Activated gamma-delta T cell (primary cell): Measurements from ENCODE around the gene HPCAL1.
"Not testable (repeated sequence)": the region's sequence is repeated elsewhere in the genome, so short reads cannot be mapped to it uniquely, and the experiment has no call there.

Source experiments
- DNase-seq: peaks from one replicate; lab custom pipeline; 2025; lab: John Stamatoyannopoulos, UW

The HPCAL1 gene

DNA sequence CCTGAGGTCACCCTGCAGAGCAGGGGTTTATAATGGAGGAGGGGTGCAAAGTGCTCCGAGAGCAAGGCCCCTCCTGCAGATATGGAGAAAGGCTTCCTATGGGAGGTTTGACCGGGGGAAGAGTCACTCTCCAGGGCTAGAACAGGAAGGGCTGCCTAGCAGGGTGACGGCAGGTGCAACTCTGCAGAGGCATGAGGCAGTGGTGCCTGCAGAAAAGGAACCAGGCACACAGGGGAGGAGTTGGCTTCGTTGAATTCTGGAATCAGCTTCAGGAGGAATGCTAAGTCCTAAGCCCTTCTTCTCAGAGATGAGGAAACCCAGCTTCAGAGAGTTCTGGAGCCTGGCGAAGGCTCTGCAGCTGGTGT, 17.5 kb upstream of the HPCAL1 start:
- DNase-seq: no peak

- no peak for DNase-seq
Measured at GRCh38 chr2:10285556-10286198, 17.0 kb upstream of the HPCAL1 start.

GRCh38 chr2:10286216-10287037, 16.3 kb upstream of the HPCAL1 start:
- DNase-seq: no peak

DNA sequence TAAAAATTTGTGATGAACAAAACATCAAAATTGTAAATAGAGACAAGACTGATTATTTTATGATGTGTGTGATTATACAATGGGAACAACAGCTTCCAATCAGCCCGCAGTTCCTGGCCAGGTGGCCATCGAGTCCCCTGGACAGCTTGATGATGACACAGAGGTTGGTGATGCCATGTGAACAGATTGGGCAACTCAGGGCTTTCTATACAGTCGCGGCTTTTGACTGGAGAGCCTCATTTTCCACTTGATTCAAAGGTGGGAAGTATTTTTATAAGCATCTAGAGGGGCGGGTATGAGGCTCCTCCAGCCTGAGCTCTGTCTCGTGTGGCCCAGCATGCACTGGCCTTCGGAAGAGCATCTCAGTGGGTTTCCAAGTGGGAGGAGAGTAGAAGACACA, 14.9 kb upstream of the HPCAL1 start:
- no peak for DNase-seq

DNA sequence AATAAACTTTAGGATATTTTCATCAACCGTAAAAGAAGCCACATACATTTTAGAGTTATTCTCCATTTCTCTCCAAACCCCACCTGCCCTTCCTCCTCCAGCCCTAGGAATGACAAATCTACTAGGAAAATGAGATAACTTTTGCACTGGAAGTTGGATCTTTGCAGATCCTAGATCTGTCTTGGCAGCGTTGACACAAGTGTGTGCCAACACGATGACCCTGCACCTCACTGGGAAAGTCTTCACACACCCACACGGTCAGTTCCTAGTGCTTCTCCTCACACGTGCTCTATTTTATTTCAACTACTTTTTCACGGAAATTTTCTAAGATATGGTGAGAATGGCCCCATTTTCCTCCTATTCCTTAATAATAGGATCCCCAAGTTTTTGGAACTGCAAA, 14.1 kb upstream of the HPCAL1 start:
- no peak for DNase-seq

GRCh38 chr2:10289352-10289751, 13.4 kb upstream of the HPCAL1 start:
- DNase-seq: no peak

GRCh38 chr2:10289891-10290290, 12.8 kb upstream of the HPCAL1 start:
- no peak for DNase-seq

DNA sequence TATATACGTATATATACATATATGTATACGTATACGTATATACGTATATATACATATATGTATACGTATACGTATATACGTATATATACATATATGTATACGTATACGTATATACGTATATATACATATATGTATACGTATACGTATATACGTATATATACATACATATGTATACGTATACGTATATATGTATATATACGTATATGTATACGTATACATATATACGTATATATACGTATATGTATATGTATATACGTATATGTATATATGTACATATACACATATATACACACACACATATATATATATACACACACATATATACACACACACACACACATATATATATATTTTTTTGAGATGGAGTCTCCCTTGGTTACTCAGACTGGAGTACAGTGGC, 11.3 kb upstream of the HPCAL1 start:
- not testable (repeated sequence) for DNase-seq

DNA sequence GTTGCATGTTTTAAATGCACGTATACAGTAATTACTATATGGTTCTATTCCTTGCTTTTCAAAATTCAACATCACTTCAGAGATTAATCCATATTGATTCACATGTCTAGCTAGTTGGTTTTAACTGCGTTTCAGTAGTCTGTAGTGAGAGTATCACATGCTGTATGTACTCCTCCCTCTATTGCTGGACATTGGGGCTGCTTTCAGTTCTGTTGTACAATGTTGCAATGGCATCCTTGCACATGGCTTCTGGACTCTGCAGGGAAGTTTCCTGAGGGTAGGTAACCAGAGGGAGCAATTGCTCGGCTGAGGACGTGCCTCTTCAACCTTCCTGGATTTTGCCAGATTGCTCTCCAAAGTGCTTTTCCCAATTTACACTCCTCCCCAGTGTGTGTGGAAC, 10.7 kb upstream of the HPCAL1 start:
- no peak for DNase-seq

DNA sequence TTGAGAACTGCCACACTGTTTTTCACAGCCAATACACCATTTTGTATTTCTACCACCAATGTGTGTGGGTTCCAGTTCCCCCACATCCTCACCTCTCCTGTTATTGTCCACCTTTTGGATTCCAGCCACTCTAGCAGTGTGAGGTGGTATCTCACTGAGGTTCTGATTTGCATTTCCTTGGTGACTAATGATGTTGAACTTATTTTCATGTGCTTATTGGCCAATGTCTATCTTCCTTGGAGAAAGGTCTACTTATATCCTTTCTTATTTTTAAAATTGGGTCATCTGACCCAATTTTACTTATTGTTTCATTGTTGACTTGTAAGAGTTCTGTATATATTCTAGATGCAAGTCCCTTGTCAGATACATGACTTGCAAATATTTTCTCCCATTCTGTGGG, 9.1 kb upstream of the HPCAL1 start:
- no peak for DNase-seq

- DNase-seq: no peak
Measured at GRCh38 chr2:10294077-10294476, 8.6 kb upstream of the HPCAL1 start.

DNA sequence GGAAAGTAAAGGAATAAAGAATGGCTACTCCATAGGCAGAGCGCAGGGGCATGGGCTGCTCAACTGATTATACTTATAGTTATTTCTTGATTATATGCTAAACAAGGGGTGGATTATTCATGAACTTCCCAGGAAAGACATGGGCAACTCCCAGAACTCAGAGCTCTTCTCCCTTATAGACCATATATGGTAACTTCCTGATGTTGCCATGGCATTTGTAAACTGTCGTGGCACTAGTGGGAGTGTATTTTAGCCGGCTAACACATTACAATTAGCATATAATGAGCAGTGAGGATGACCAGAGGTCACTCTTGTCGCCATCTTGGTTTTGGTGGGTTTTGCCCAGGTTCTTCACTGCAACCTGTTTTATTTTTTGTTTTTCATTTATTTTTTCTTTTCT, 7.1 kb upstream of the HPCAL1 start:
- DNase-seq: not testable (repeated sequence)

DNA sequence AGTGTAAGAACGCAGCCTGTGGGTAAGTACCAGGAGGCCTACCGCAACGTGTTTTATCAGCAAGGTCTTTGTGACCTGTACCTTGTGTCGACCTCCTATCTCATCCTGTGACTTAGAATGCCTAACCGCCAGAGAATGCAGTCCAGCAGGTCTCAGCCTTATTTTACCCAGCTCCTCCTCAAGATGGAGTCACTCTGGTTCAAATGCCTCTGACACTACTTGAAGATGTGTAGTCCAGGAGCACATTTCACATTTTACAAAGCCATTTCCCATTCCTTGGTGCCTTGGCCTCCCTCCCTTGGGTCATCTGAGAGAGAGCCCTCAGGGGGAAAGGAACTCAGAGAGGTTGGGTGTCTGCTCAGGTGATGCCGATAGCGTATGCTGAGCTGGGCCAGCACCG, 6.6 kb upstream of the HPCAL1 start:
- DNase-seq: no peak

GRCh38 chr2:10297191-10297830, 5.4 kb upstream of the HPCAL1 start:
- DNase-seq: no peak

- DNase-seq: no peak
Measured at GRCh38 chr2:10297959-10298531, 4.7 kb upstream of the HPCAL1 start.

DNA sequence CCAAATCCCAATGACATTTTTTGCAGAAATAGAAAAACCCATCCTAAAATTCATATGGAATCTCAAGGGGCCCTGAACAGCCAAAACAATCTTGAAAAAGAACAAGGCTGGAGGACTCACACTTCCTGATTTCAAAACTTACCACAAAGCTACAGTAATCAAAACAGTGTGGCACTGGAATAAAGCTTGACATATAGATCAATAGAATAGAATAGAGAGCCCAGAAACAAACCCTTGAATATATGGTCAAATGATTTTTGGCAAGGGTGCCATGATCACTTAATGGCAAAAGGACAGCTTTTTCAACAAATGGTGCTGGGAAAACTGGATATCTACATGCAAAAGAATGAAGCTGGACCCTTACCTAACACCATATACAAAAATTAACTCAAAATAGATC, 3.9 kb upstream of the HPCAL1 start:
- not testable (repeated sequence) for DNase-seq

DNA sequence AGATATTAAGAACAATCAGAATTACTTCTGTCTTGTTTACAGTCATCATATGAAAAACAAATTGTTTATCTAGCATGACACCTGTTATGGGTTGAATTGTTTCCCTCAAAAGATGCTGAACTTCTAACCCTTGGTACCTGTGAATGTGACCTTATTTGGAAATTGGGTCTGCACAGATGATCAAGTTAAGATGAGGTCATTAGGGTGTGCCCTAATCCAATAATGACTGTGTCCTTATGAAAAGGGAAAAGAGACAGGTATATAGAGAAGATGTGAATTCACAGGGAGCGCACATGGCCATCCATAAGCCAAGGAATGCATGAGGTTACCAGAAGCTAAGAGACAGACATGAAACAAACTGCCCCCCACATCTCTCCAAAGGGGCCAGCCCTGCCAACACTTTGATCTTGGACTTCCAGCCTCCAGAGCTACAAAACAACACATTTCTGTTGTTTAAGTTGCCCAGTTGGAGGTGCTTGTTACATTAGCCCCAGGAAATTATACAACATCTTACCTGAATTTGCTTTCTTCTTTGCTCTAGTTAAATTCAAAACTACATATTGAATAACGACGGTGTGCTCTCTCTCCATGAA, 2.3 kb upstream of the HPCAL1 start:
- DNase-seq: no peak

DNA sequence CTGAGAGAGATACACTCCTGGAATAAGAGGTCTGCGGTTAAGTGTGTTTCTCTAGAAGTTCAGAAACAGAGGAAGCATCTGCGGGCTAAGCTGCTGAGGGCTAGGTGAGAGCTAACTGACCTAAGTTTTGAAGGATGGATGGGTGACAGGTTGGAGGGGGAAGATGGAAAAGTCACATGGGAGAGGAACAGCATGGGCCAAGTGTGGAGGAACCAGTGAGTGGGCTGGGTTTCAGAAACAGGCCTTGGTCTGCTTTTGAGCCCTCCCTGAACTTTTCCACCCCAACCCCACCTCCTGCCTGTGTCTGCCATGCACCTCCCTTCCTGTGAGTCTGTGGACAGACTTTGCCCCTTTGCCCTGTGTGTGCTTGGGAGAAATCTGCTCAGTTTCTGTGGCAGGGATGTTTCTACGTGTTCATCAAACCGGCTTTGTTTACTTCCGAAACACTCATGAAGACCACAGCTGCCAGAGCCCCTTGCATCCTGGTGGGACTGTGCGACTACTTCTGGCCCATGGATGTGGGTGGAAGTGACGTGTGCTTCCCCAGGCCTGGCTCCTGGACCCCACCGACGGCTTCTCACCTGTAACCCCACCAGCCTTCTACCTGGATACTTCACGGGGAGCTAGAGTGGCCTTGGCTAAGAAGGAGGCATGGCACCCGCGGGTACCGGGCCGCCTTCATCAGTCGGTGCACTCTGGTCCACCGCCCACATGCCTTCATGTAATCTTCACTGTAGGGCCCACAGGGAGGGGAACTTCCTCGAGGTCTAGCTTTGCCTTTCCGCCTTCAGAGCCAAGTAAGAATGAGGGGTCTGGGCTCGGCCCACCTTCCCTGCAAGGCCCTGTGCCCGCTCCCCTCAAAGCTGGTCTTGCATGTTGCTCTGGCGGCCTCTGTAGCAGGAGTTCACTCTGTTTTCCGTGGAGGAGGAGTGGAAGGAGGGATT, 1.4 kb upstream of the HPCAL1 start:
- no peak for DNase-seq

GRCh38 chr2:10301941-10302478, 694 bp upstream of the HPCAL1 start:
- no peak for DNase-seq

GRCh38 chr2:10303181-10303693, 533 bp downstream of the HPCAL1 start:
- no peak for DNase-seq
